PC-9 (cell line): ENCODE measurements around the gene SIGLEC6. TPM values are rescaled to one million over a fixed set of nuclear protein-coding genes. Genes with fewer than 3 reads are reported as not detected.

Experiments
- BruUV-seq: library from RNA; stranded (reverse); fragments of 400-500 nt; replicated peaks from 2 replicates; lab custom pipeline; 2021; lab: Mats Ljungman, UMichigan
- CTCF ChIA-PET: fragments of 300-600 bp; sonication (Branson Sonifier 250); formaldehyde crosslinking; loops from one replicate; lab custom pipeline; 2022; ENCODE audit warnings: antibody characterized with exemption; lab: Charles Lee
- POLR2A ChIA-PET: fragments of 300-600 bp; sonication (Branson Sonifier 250); formaldehyde crosslinking; loops from one replicate; lab custom pipeline; 2022; ENCODE audit warnings: antibody characterized with exemption; ENCODE audit not compliant: unreplicated experiment; lab: Charles Lee
- DNase-seq, 2 experiments: peaks; one replicate each; pipeline versions ENCODE4 v3.0.0 to v3.0.0-alpha.2; 2015 to 2022; ENCODE audit warnings: mixed read lengths in 1 of 2
- H2AFZ ChIP-seq: fragments of 200-600 bp; sonication (generic); 2 replicates; pipeline ENCODE4 v1.8.1; 2017; ENCODE audit warnings: antibody characterized with exemption
- H3F3A ChIP-seq: fragments of 200-600 bp; sonication (generic); 2 replicates; pipeline ENCODE4 v1.8.1; 2017; ENCODE audit warnings: antibody characterized with exemption, mild to moderate bottlenecking, low read depth; ENCODE audit not compliant: insufficient read depth
- H3K27ac ChIP-seq: fragments of 200-600 bp; sonication (generic); 2 replicates; pipeline ENCODE4 v1.6.1; 2016; ENCODE audit warnings: mixed run types
- H3K27me3 ChIP-seq: fragments of 200-600 bp; sonication (generic); 2 replicates; pipeline ENCODE4 v1.6.1; 2016; ENCODE audit warnings: low read depth, mixed run types; ENCODE audit not compliant: insufficient read depth
- H3K36me3 ChIP-seq: fragments of 200-600 bp; sonication (generic); 2 replicates; pipeline ENCODE4 v1.6.1; 2016; ENCODE audit warnings: low read depth, mixed run types
- H3K4me1 ChIP-seq: fragments of 200-600 bp; sonication (generic); replicated peaks from 2 replicates; pipeline ENCODE4 v1.6.1; 2016; ENCODE audit warnings: mixed run types; ENCODE audit not compliant: insufficient read depth
- H3K4me2 ChIP-seq: fragments of 200-600 bp; sonication (generic); 2 replicates; pipeline ENCODE4 v1.6.1; 2017; ENCODE audit warnings: mixed run types
- H3K4me3 ChIP-seq: fragments of 200-600 bp; sonication (generic); 2 replicates; pipeline ENCODE4 v1.6.1; 2016; ENCODE audit warnings: mixed run types
- H3K79me2 ChIP-seq: fragments of 200-600 bp; sonication (generic); 2 replicates; pipeline ENCODE4 v1.6.1; 2017; ENCODE audit warnings: low read depth, mixed run types
- H3K9me2 ChIP-seq: fragments of 200-600 bp; sonication (generic); 2 replicates; pipeline ENCODE4 v1.8.1; 2017; ENCODE audit warnings: mild to moderate bottlenecking; ENCODE audit not compliant: insufficient read depth
- H3K9me3 ChIP-seq: fragments of 200-600 bp; sonication (generic); 2 replicates; pipeline ENCODE4 v1.8.1; 2016; ENCODE audit warnings: low read depth; ENCODE audit not compliant: insufficient read depth
- H4K20me1 ChIP-seq: fragments of 200-600 bp; sonication (generic); 2 replicates; pipeline ENCODE4 v1.8.1; 2017; ENCODE audit not compliant: insufficient read depth
- EZH2 ChIP-seq: fragments of 200-600 bp; sonication (generic); IDR thresholded peaks from 2 replicates; pipeline ENCODE4 v1.8.0; 2017; ENCODE audit warnings: antibody characterized with exemption, low read depth
- intact Hi-C: fragments of 100-400 bp; cut with micrococcal nuclease; formaldehyde crosslinking; loops from one replicate; pipeline ENCODE4 v1.10.0; 2022; ENCODE audit not compliant: unreplicated experiment
- total RNA-seq: library from RNA; stranded (reverse); gene quantifications from 2 replicates; pipeline ENCODE4 v1.2.3, GENCODE V29; 2021
- TF ChIP-seq, protein P1 (sequence below): fragments of 200-600 bp; sonication (generic); conservative IDR thresholded peaks from 2 replicates; pipeline ENCODE4 v1.6.1; 2017; ENCODE audit warnings: mixed run types, antibody characterized with exemption, mild to moderate bottlenecking, moderate library complexity

The SIGLEC6 gene
- total RNA-seq, 1 experiment from 2014 or later, result not detected

DNA sequence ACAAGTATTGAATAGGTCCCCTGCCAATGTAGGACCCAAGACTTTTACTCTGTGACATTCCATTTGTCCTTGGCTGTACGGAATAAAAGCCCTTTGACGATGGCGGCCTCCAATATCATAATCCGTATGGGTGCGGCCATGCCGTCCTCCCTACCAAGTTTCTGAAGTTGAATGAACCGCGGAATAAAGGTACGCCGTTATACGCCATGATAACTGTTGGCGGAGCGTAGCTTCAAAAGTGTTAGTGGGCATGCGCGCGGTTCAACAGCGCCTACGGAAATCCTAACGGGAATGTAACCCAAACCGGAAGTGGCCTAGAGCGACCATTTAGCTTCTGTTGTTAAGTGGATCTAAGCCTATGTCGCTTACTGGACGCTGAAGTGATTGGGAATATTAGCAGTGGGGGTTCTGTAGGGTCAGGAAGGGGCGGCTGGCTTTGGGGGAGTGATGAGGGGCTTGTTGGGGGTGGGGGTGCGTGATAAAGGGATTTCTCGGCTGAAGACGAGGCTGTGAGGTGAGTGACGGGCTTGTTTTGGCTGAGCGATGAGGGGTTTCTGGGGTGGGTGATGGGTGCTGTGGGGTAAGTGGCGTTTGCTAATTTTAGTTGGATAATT, 39.6 kb upstream of the SIGLEC6 start, which contains the start of gene ZNF175:
Gene ZNF175 (plus strand): TSS at position 322 of the 614 bp plus-strand sequence. CDS start 2,047 bp downstream, outside the sequence.
- peak; percentile 85 to 95 for DNase-seq
- no TSS peak for BruUV-seq
- Histone ChIP-seq H3K9me3 (no peaks in the 10 kb centered on the region), H3K79me2 (0 out of 2 replicates have a peak, but pooled peaks cover 2% of the 10 kb centered on the region), H3F3A (no peaks in the 10 kb centered on the region), H3K9me2 (no peaks in the 10 kb centered on the region), H2AFZ (peak within 1 kb of the TSS; percentile 70), H3K4me3 (peak within 1 kb of the TSS; percentile 74), H3K27me3 (peaks cover 25% of the 10 kb centered on the region), H3K4me2 (peak within 1 kb of the TSS; percentile 86), H4K20me1 (no peaks in the 10 kb centered on the region), H3K4me1 (peaks cover 12% of the 10 kb centered on the region), H3K27ac (no peak within 1 kb of the TSS), H3K36me3 (no peaks in the 10 kb centered on the region)
- POLR2A ChIA-PET, result interaction anchor here (0.5 to 0.8 kb wide), 6 partner anchors 95 to 548 kb away, joined by 4 to 11 read pairs (median 8); no protein-coding TSS in a partner anchor
- TF ChIP-seq EZH2, result no peak
- TF ChIP-seq, protein P1, sequence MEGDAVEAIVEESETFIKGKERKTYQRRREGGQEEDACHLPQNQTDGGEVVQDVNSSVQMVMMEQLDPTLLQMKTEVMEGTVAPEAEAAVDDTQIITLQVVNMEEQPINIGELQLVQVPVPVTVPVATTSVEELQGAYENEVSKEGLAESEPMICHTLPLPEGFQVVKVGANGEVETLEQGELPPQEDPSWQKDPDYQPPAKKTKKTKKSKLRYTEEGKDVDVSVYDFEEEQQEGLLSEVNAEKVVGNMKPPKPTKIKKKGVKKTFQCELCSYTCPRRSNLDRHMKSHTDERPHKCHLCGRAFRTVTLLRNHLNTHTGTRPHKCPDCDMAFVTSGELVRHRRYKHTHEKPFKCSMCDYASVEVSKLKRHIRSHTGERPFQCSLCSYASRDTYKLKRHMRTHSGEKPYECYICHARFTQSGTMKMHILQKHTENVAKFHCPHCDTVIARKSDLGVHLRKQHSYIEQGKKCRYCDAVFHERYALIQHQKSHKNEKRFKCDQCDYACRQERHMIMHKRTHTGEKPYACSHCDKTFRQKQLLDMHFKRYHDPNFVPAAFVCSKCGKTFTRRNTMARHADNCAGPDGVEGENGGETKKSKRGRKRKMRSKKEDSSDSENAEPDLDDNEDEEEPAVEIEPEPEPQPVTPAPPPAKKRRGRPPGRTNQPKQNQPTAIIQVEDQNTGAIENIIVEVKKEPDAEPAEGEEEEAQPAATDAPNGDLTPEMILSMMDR, result no peak
- intact Hi-C loops, result loop anchor here (1.0 kb wide), 1 partner anchor 23 kb away; no protein-coding TSS in a partner anchor
- CTCF ChIA-PET, result interaction anchor here (0.5 to 0.9 kb wide), 4 partner anchors 23 to 174 kb away, joined by 3 to 22 read pairs (median 12); no protein-coding TSS in a partner anchor

DNA sequence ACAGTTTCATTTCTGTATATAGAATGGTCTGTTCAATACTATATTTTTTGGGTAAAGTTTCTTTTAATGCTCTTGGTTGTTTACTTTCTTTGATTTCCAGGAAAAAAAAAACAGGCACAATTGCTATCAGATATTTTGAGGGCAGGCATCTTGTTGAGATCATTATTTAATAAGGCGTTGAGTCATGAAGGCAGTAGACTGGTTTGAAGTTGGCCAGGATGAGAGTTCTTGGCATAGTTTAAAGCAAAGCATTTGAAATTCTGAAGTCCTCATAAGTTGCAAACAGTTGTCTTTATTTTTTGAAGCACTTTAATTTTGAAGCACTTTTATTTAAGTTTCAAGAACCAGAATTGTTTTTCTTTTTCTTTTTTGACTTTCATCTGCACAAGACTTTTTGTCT, 37.0 kb upstream of the SIGLEC6 start:
- no TSS peak for BruUV-seq
- ChIA-PET POLR2A (no interaction called here), CTCF (interaction anchor here (0.7 kb wide), 1 partner anchor 298 kb away, joined by 3 read pairs; no protein-coding TSS in a partner anchor)
- Histone ChIP-seq H3K79me2 (0 out of 2 replicates have a peak, but pooled peaks cover 2% of the 10 kb centered on the region), H3K4me3 (no peak overlapping the region), H3K4me1 (peaks cover 12% of the 10 kb centered on the region), H3K36me3 (no peaks in the 10 kb centered on the region), H2AFZ (no peak overlapping the region), H3K27me3 (peaks cover 51% of the 10 kb centered on the region), H4K20me1 (no peaks in the 10 kb centered on the region), H3K9me3 (no peaks in the 10 kb centered on the region), H3K9me2 (no peaks in the 10 kb centered on the region), H3K27ac (no peak overlapping the region), H3K4me2 (no peak overlapping the region), H3F3A (no peaks in the 10 kb centered on the region)
- TF ChIP-seq, protein P1, result no peak
- TF ChIP-seq EZH2, result no peak
- DNase-seq, result no peak
- intact Hi-C loops, result no loop called here

DNA sequence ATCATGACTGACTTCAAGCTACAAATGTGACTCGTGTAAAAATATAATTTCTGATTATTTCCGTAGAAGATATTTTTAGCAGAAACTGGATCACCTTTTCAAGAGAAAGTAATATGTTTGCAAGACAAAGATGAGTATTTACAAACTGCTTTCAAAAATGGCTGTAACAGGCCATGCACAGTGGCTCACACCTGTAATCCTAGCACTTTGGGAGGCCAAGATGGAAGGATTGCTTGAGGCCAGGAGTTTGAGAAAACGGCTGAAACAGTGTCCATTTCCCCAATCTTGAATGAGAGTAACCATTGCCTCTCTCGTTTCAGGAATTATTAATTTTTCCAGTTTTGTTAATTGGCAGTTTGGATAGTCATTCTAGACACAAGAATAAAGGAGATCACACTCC, 36.1 kb upstream of the SIGLEC6 start:
- Histone ChIP-seq H3K9me3 (no peaks in the 10 kb centered on the region), H3K27me3 (peaks cover 53% of the 10 kb centered on the region), H3K79me2 (0 out of 2 replicates have a peak, but pooled peaks cover 2% of the 10 kb centered on the region), H4K20me1 (no peaks in the 10 kb centered on the region), H3K36me3 (no peaks in the 10 kb centered on the region), H2AFZ (no peak overlapping the region), H3K4me3 (no peak overlapping the region), H3K27ac (no peak overlapping the region), H3K9me2 (no peaks in the 10 kb centered on the region), H3F3A (no peaks in the 10 kb centered on the region), H3K4me2 (no peak overlapping the region), H3K4me1 (peaks cover 12% of the 10 kb centered on the region)
- ChIA-PET POLR2A (no interaction called here), CTCF (no interaction called here)
- no TSS peak for BruUV-seq
- no peak for TF ChIP-seq EZH2
- intact Hi-C loops, result no loop called here
- no peak for DNase-seq
